Transverse colon (tissue), 4 donors: ENCODE data around the gene SMIM3. TPM values are rescaled to one million over a fixed set of nuclear protein-coding genes. Genes with fewer than 3 reads are reported as not detected.
A peak's percentile ranks its signal among the peaks of the same experiment; 100 is the strongest.

Source experiments
- DNase-seq: peaks from one replicate; pipeline ENCODE4 v3.0.0-alpha.2; 2019
- H3K27ac ChIP-seq, 4 donors: fragments of 200-600 bp; sonication (generic); 2 replicates each; pipeline ENCODE4 v1.5.1; 2016 to 2018; ENCODE audit warnings: inconsistent platforms in 4 of 4
- H3K27me3 ChIP-seq: fragments of 200-600 bp; sonication (generic); 2 replicates; pipeline ENCODE4 v1.5.1; 2017; ENCODE audit warnings: inconsistent platforms
- H3K36me3 ChIP-seq, 4 donors: fragments of 200-600 bp; sonication (generic); 2 replicates each; pipeline ENCODE4 v1.5.1; 2017 to 2019; ENCODE audit warnings: inconsistent platforms in 4 of 4
- H3K4me1 ChIP-seq, 4 donors: fragments of 200-600 bp; sonication (generic); 2 replicates each; pipeline ENCODE4 v1.5.1; 2017 to 2020; ENCODE audit warnings: inconsistent platforms in 4 of 4
- H3K4me3 ChIP-seq, 4 donors: fragments of 200-600 bp; sonication (generic); 1 replicate in 1 of 4; 2 replicates in 3 of 4; pipeline versions ENCODE4 v1.5.1 to v1.6.1; 2017 to 2019; ENCODE audit warnings: inconsistent platforms in 4 of 4
- H3K9me3 ChIP-seq, 2 donors: fragments of 200-600 bp; sonication (generic); 2 replicates each; pipeline ENCODE4 v1.5.1; 2017 to 2019; ENCODE audit warnings: inconsistent platforms in 2 of 2
- CTCF ChIP-seq, 5 experiments: fragments of 200-600 bp in 3 of 5; fragments of 450-650 bp in 2 of 5; sonication (generic) in 3 of 5; IDR thresholded peaks; 1 replicate in 2 of 5; 2 replicates in 3 of 5; pipeline ENCODE4 v1.5.1; 2016 to 2017; ENCODE audit warnings: antibody characterized with exemption in 5 of 5, inconsistent platforms in 3 of 5, mild to moderate bottlenecking in 2 of 5, moderate library complexity in 1 of 5
- EP300 ChIP-seq: sonication (generic); formaldehyde crosslinking; IDR thresholded peaks from one replicate; pipeline ENCODE4 v1.6.1; 2017; ENCODE audit warnings: antibody characterized with exemption, low read depth
- POLR2A ChIP-seq: fragments of 450-650 bp; IDR thresholded peaks from one replicate; pipeline ENCODE4 v1.6.1; 2016; ENCODE audit warnings: antibody characterized with exemption, mild to moderate bottlenecking, moderate library complexity
- POLR2AphosphoS5 ChIP-seq, 3 donors: sonication (generic); formaldehyde crosslinking; IDR thresholded peaks; one replicate each; pipeline ENCODE4 v1.6.1; 2016; ENCODE audit warnings: antibody characterized with exemption in 3 of 3
- WGBS, 2 donors: methylation state at CpG; one replicate each; pipeline ENCODE4 v1.1.5; 2018; ENCODE audit warnings: low coverage in 1 of 2; 5-methylcytosine and 5-hydroxymethylcytosine counted together
- in situ Hi-C, 4 donors: fragments of 200-750 bp; cut with MboI; loops; one replicate each; pipeline versions ENCODE4 v1.15.0 to v1.15.1; 2017; ENCODE audit warnings: low sequenced_read_pairs in 3 of 4, low pct_ligation_motif_present in 1 of 4, low pct_unique_long_range_greater_than_20kb in 1 of 4
- intact Hi-C: fragments of 100-400 bp; cut with DNase I; formaldehyde crosslinking; loops from one replicate; pipeline ENCODE4 v1.15.1; 2023; ENCODE audit warnings: low total_unique reads
- total RNA-seq, 4 donors: library from RNA; depleted of rRNA; stranded (reverse); fragments of >200 nt; gene quantifications; one replicate each; pipeline ENCODE4 v1.1.0, GENCODE V29; 2016

Gene SMIM3
- total RNA-seq, 4 donors from 2014 or later, result 19.1 to 22.4 (median 20.4) TPM

- in situ Hi-C loops (no loop called here), intact Hi-C loops (no loop called here)
- no peak for DNase-seq
- WGBS, 2 donors, result 77 to 100% methylated on average over 1 of the region's 1 CpG
- Histone ChIP-seq H3K36me3 (no peaks in the 10 kb centered on the region), H3K4me1 (peaks cover 29 to 86% (median 54%) of the 10 kb centered on the region in 4 donors), H3K9me3 (no peaks in the 10 kb centered on the region), H3K4me3 (no peak overlapping the region), H3K27ac (peak overlapping the region in 2 of 4 donors; percentile 53 to 72), H3K27me3 (no peaks in the 10 kb centered on the region)
- no peak for TF ChIP-seq POLR2AphosphoS5 (IDR thresholded peaks at IDR 0.05)
- no peak for TF ChIP-seq EP300
- TF ChIP-seq POLR2A, result no peak
- no peak for TF ChIP-seq CTCF (IDR thresholded peaks at IDR 0.05)
Measured at GRCh38 chr5:150785950-150786349, 7.4 kb downstream of the SMIM3 start.

GRCh38 chr5:150786876-150787275 is 8.3 kb downstream of the SMIM3 start:
- DNase-seq, result no peak
- Histone ChIP-seq H3K9me3 (no peaks in the 10 kb centered on the region), H3K4me1 (peaks cover 21 to 77% (median 45%) of the 10 kb centered on the region in 4 donors), H3K4me3 (no peak overlapping the region), H3K36me3 (no peaks in the 10 kb centered on the region), H3K27me3 (no peaks in the 10 kb centered on the region), H3K27ac (peak overlapping the region; percentile 3 to 72 (median 30))
- WGBS, 2 donors, result 75 to 91% methylated on average over 1 of the region's 1 CpG
- in situ Hi-C loops, result no loop called here
- no peak for TF ChIP-seq POLR2A
- TF ChIP-seq POLR2AphosphoS5 (IDR thresholded peaks at IDR 0.05), result no peak
- no peak for TF ChIP-seq CTCF (IDR thresholded peaks at IDR 0.05)
- no peak for TF ChIP-seq EP300
- intact Hi-C loops, result no loop called here

- in situ Hi-C loops (no loop called here), intact Hi-C loops (no loop called here)
- TF ChIP-seq POLR2A (no peak), POLR2AphosphoS5 (IDR thresholded peaks at IDR 0.05) (no peak), CTCF (IDR thresholded peaks at IDR 0.05) (no peak), EP300 (no peak)
- Histone ChIP-seq H3K27me3 (no peaks in the 10 kb centered on the region), H3K4me3 (no peak overlapping the region), H3K36me3 (no peaks in the 10 kb centered on the region), H3K27ac (peak overlapping the region; percentile 3 to 72 (median 30)), H3K9me3 (no peaks in the 10 kb centered on the region), H3K4me1 (peaks cover 14 to 70% (median 37%) of the 10 kb centered on the region in 4 donors)
- DNase-seq, result no peak
- WGBS, 2 donors, result 8 to 14% methylated on average over 1 of the region's 1 CpG
Measured at GRCh38 chr5:150787656-150788055, 9.1 kb downstream of the SMIM3 start.

- peaks cover 6 to 56% (median 26%) of the 10 kb centered on the region in 4 donors for H3K4me1 ChIP-seq
- peak overlapping the region; percentile 45 to 72 (median 58) for H3K27ac ChIP-seq
Measured at GRCh38 chr5:150788977-150789376, 10.4 kb downstream of the SMIM3 start.

More at GRCh38 chr5:150788977-150789376, 10.4 kb downstream of the SMIM3 start:
- no peak for DNase-seq
- TF ChIP-seq EP300, result no peak
- no peak for TF ChIP-seq POLR2AphosphoS5 (IDR thresholded peaks at IDR 0.05)
- TF ChIP-seq POLR2A, result no peak
- no peak for TF ChIP-seq CTCF (IDR thresholded peaks at IDR 0.05)
- H3K36me3 ChIP-seq, result no peaks in the 10 kb centered on the region
- H3K4me3 ChIP-seq, result no peak overlapping the region
- no peaks in the 10 kb centered on the region for H3K9me3 ChIP-seq
- intact Hi-C loops (no loop called here), in situ Hi-C loops (no loop called here)
- no peaks in the 10 kb centered on the region for H3K27me3 ChIP-seq
